Activated B cell treated with CpG ODN at 0.5 μM for 24 hours (primary cell): ENCODE measurements around the gene TEFM. TPM values are rescaled to one million over a fixed set of nuclear protein-coding genes. Genes with fewer than 3 reads are reported as not detected.
A peak's percentile ranks its signal among the peaks of the same experiment; 100 is the strongest.

Experiments
- ATAC-seq: fragments of 200-7000 bp; cut with Tn5 transposase; one replicate; pipeline ENCODE4 v1.10.0; 2021; ENCODE audit warnings: low read depth, mild to moderate bottlenecking, moderate library complexity
- CTCF ChIA-PET: fragments of 350-600 bp; sonication (Branson Sonifier 250); formaldehyde crosslinking; loops from one replicate; lab custom pipeline; 2021; ENCODE audit warnings: antibody characterized with exemption; lab: Charles Lee
- POLR2A ChIA-PET: fragments of 350-600 bp; sonication (Branson Sonifier 250); formaldehyde crosslinking; loops from one replicate; lab custom pipeline; 2021; ENCODE audit warnings: antibody characterized with exemption; lab: Charles Lee
- DNase-seq: peaks from one replicate; pipeline ENCODE4 v3.0.0; 2022
- H3K27ac Mint-ChIP-seq: one replicate; pipeline ENCODE4 v1.8.0; 2020; ENCODE audit warnings: mixed read lengths
- H3K27me3 Mint-ChIP-seq: one replicate; pipeline ENCODE4 v1.8.0; 2021; ENCODE audit warnings: mixed read lengths
- H3K36me3 Mint-ChIP-seq: one replicate; pipeline ENCODE4 v1.8.0; 2021; ENCODE audit warnings: low read depth, mixed read lengths
- H3K4me1 Mint-ChIP-seq: one replicate; pipeline ENCODE4 v1.8.0; 2021; ENCODE audit warnings: mixed read lengths
- H3K4me3 Mint-ChIP-seq: one replicate; pipeline ENCODE4 v1.8.0; 2020; ENCODE audit warnings: mild to moderate bottlenecking, mixed read lengths
- H3K9me3 Mint-ChIP-seq: one replicate; pipeline ENCODE4 v1.8.0; 2020; ENCODE audit warnings: mixed read lengths
- CTCF ChIP-seq: fragments of 200-600 bp; IDR thresholded peaks from one replicate; pipeline ENCODE4 v1.8.0; 2022; ENCODE audit warnings: antibody characterized with exemption, mild to moderate bottlenecking
- intact Hi-C: fragments of 100-400 bp; cut with micrococcal nuclease; formaldehyde crosslinking; loops from one replicate; pipeline ENCODE4 v1.15.1; 2024
- total RNA-seq: library from RNA; stranded (reverse); gene quantifications from 2 replicates; pipeline ENCODE4 v1.2.3, GENCODE V29; 2022

TEFM gene
- total RNA-seq, 1 donor from 2014 or later, result 23.0 TPM

- peak overlapping the region; percentile 93 for H3K4me3 Mint-ChIP-seq
- CTCF ChIA-PET, result no interaction called here
- ATAC-seq (no peak), DNase-seq (no peak)
- peaks cover 2% of the 10 kb centered on the region for H3K36me3 Mint-ChIP-seq
- no peaks in the 10 kb centered on the region for H3K9me3 Mint-ChIP-seq
- intact Hi-C loops, result loop anchor here (1.0 to 5.0 kb wide), 3 partner anchors 15 to 90 kb away; partner anchors contain the start of genes ATAD5 and TEFM
- POLR2A ChIA-PET, result interaction anchor here (0.9 to 4.0 kb wide), 8 partner anchors 11 to 87 kb away, joined by 3 to 44 read pairs (median 10); partner anchors contain the start of gene RNF135
- peak overlapping the region; percentile 77 for H3K27ac Mint-ChIP-seq
- no peak for TF ChIP-seq CTCF
- peaks cover 18% of the 10 kb centered on the region for H3K4me1 Mint-ChIP-seq
- peaks cover 1% of the 10 kb centered on the region for H3K27me3 Mint-ChIP-seq
Observed at GRCh38 chr17:30920683-30921543, 14.9 kb upstream of the TEFM start.

- Mint-ChIP-seq H3K27ac (no peak overlapping the region), H3K4me3 (no peak overlapping the region), H3K4me1 (peaks cover 18% of the 10 kb centered on the region), H3K9me3 (no peaks in the 10 kb centered on the region), H3K36me3 (peaks cover 2% of the 10 kb centered on the region), H3K27me3 (peaks cover 1% of the 10 kb centered on the region)
- no peak for DNase-seq
- TF ChIP-seq CTCF, result no peak
- ChIA-PET POLR2A (no interaction called here), CTCF (no interaction called here)
- intact Hi-C loops, result loop anchor here (2.0 to 5.0 kb wide), 2 partner anchors 87 to 89 kb away; partner anchors contain the start of gene ATAD5
- no peak for ATAC-seq
Observed at GRCh38 chr17:30920282-30920681, 14.2 kb upstream of the TEFM start.

- Mint-ChIP-seq H3K9me3 (no peaks in the 10 kb centered on the region), H3K27ac (no peak overlapping the region), H3K36me3 (peaks cover 2% of the 10 kb centered on the region), H3K4me1 (peaks cover 13% of the 10 kb centered on the region), H3K4me3 (no peak overlapping the region), H3K27me3 (no peaks in the 10 kb centered on the region)
- no peak for DNase-seq
- ChIA-PET CTCF (interaction anchor here (0.6 to 1.1 kb wide), 2 partner anchors 40 to 90 kb away, joined by 3 read pairs; no protein-coding TSS in a partner anchor), POLR2A (interaction anchor here (0.7 to 1.3 kb wide), 3 partner anchors 10 to 95 kb away, joined by 3 to 5 read pairs (median 5); no protein-coding TSS in a partner anchor)
- TF ChIP-seq CTCF, result no peak
- intact Hi-C loops, result no loop called here
- ATAC-seq, result no peak
Observed at GRCh38 chr17:30917050-30917449, 11.0 kb upstream of the TEFM start.

GRCh38 chr17:30915833-30916611 is 10.0 kb upstream of the TEFM start:
- Mint-ChIP-seq H3K4me1 (peaks cover 7% of the 10 kb centered on the region), H3K36me3 (no peaks in the 10 kb centered on the region), H3K27me3 (no peaks in the 10 kb centered on the region), H3K27ac (no peak overlapping the region), H3K4me3 (no peak overlapping the region), H3K9me3 (no peaks in the 10 kb centered on the region)
- no peak for TF ChIP-seq CTCF
- CTCF ChIA-PET, result interaction anchor here (0.8 to 1.0 kb wide), 2 partner anchors 152 to 299 kb away, joined by 3 read pairs; no protein-coding TSS in a partner anchor
- no peak for DNase-seq
- POLR2A ChIA-PET, result interaction anchor here (0.7 to 1.5 kb wide), 3 partner anchors 9 to 94 kb away, joined by 4 to 5 read pairs (median 5); no protein-coding TSS in a partner anchor
- no peak for ATAC-seq
- intact Hi-C loops, result loop anchor here (2.0 kb wide), 1 partner anchor 145 kb away; no protein-coding TSS in a partner anchor
